GM19467 (cell line): Measurements from ENCODE around the gene RBBP8.

Source experiments
- ATAC-seq: cut with Tn5 transposase; IDR thresholded peaks from one replicate; pipeline ENCODE4 v1.9.1; 2021; ENCODE audit warnings: mild to moderate bottlenecking, moderate library complexity; ENCODE audit not compliant: unreplicated experiment

Gene RBBP8

GRCh38 chr18:23059541-23060465 is 126.7 kb downstream of the RBBP8 start:
- ATAC-seq: no peak

- ATAC-seq: no peak
These were observed 128.9 kb downstream of the RBBP8 start for GRCh38 chr18:23062011-23062410.

GRCh38 chr18:23063502-23063901 is 130.4 kb downstream of the RBBP8 start:
- no peak for ATAC-seq

- no peak for ATAC-seq
These were observed 132.2 kb downstream of the RBBP8 start for GRCh38 chr18:23065234-23065806.

GRCh38 chr18:23066060-23066459 is 132.9 kb downstream of the RBBP8 start:
- no peak for ATAC-seq

- ATAC-seq: no peak
These were observed 133.4 kb downstream of the RBBP8 start for GRCh38 chr18:23066504-23067039.

GRCh38 chr18:23067236-23067635 is 134.1 kb downstream of the RBBP8 start:
- ATAC-seq: no peak

- ATAC-seq: no peak
These were observed 134.9 kb downstream of the RBBP8 start for GRCh38 chr18:23068011-23068410.

- no peak for ATAC-seq
These were observed 135.6 kb downstream of the RBBP8 start for GRCh38 chr18:23068570-23069310.

- no peak for ATAC-seq
These were observed 136.4 kb downstream of the RBBP8 start for GRCh38 chr18:23069481-23069880.

- ATAC-seq: no peak
These were observed 136.8 kb downstream of the RBBP8 start for GRCh38 chr18:23069898-23070297.

- peak; percentile 93 for ATAC-seq
These were observed 138.2 kb downstream of the RBBP8 start for GRCh38 chr18:23071285-23071684.

- ATAC-seq: no peak
These were observed 139.0 kb downstream of the RBBP8 start for GRCh38 chr18:23072079-23072478.

- ATAC-seq: no peak
These were observed 141.0 kb downstream of the RBBP8 start for GRCh38 chr18:23073996-23074606.
